PC-9 (cell line): ENCODE results near the gene NFE2L3. TPM values are rescaled to one million over a fixed set of nuclear protein-coding genes. Genes with fewer than 3 reads are reported as not detected.

Experiments
- BruUV-seq: library from RNA; stranded (reverse); fragments of 400-500 nt; replicated peaks from 2 replicates; lab custom pipeline; 2021; lab: Mats Ljungman, UMichigan
- CTCF ChIA-PET: fragments of 300-600 bp; sonication (Branson Sonifier 250); formaldehyde crosslinking; loops from one replicate; lab custom pipeline; 2022; ENCODE audit warnings: antibody characterized with exemption; lab: Charles Lee
- POLR2A ChIA-PET: fragments of 300-600 bp; sonication (Branson Sonifier 250); formaldehyde crosslinking; loops from one replicate; lab custom pipeline; 2022; ENCODE audit warnings: antibody characterized with exemption; ENCODE audit not compliant: unreplicated experiment; lab: Charles Lee
- DNase-seq, 2 experiments: peaks; one replicate each; pipeline versions ENCODE4 v3.0.0 to v3.0.0-alpha.2; 2015 to 2022; ENCODE audit warnings: mixed read lengths in 1 of 2
- H2AFZ ChIP-seq: fragments of 200-600 bp; sonication (generic); 2 replicates; pipeline ENCODE4 v1.8.1; 2017; ENCODE audit warnings: antibody characterized with exemption
- H3F3A ChIP-seq: fragments of 200-600 bp; sonication (generic); 2 replicates; pipeline ENCODE4 v1.8.1; 2017; ENCODE audit warnings: antibody characterized with exemption, mild to moderate bottlenecking, low read depth; ENCODE audit not compliant: insufficient read depth
- H3K27ac ChIP-seq: fragments of 200-600 bp; sonication (generic); 2 replicates; pipeline ENCODE4 v1.6.1; 2016; ENCODE audit warnings: mixed run types
- H3K27me3 ChIP-seq: fragments of 200-600 bp; sonication (generic); 2 replicates; pipeline ENCODE4 v1.6.1; 2016; ENCODE audit warnings: low read depth, mixed run types; ENCODE audit not compliant: insufficient read depth
- H3K36me3 ChIP-seq: fragments of 200-600 bp; sonication (generic); 2 replicates; pipeline ENCODE4 v1.6.1; 2016; ENCODE audit warnings: low read depth, mixed run types
- H3K4me1 ChIP-seq: fragments of 200-600 bp; sonication (generic); replicated peaks from 2 replicates; pipeline ENCODE4 v1.6.1; 2016; ENCODE audit warnings: mixed run types; ENCODE audit not compliant: insufficient read depth
- H3K4me2 ChIP-seq: fragments of 200-600 bp; sonication (generic); 2 replicates; pipeline ENCODE4 v1.6.1; 2017; ENCODE audit warnings: mixed run types
- H3K4me3 ChIP-seq: fragments of 200-600 bp; sonication (generic); 2 replicates; pipeline ENCODE4 v1.6.1; 2016; ENCODE audit warnings: mixed run types
- H3K79me2 ChIP-seq: fragments of 200-600 bp; sonication (generic); 2 replicates; pipeline ENCODE4 v1.6.1; 2017; ENCODE audit warnings: low read depth, mixed run types
- H3K9me2 ChIP-seq: fragments of 200-600 bp; sonication (generic); 2 replicates; pipeline ENCODE4 v1.8.1; 2017; ENCODE audit warnings: mild to moderate bottlenecking; ENCODE audit not compliant: insufficient read depth
- H3K9me3 ChIP-seq: fragments of 200-600 bp; sonication (generic); 2 replicates; pipeline ENCODE4 v1.8.1; 2016; ENCODE audit warnings: low read depth; ENCODE audit not compliant: insufficient read depth
- H4K20me1 ChIP-seq: fragments of 200-600 bp; sonication (generic); 2 replicates; pipeline ENCODE4 v1.8.1; 2017; ENCODE audit not compliant: insufficient read depth
- CTCF ChIP-seq: fragments of 200-600 bp; sonication (generic); conservative IDR thresholded peaks from 2 replicates; pipeline ENCODE4 v1.6.1; 2017; ENCODE audit warnings: mixed run types, antibody characterized with exemption, mild to moderate bottlenecking, moderate library complexity
- EZH2 ChIP-seq: fragments of 200-600 bp; sonication (generic); IDR thresholded peaks from 2 replicates; pipeline ENCODE4 v1.8.0; 2017; ENCODE audit warnings: antibody characterized with exemption, low read depth
- intact Hi-C: fragments of 100-400 bp; cut with micrococcal nuclease; formaldehyde crosslinking; loops from one replicate; pipeline ENCODE4 v1.10.0; 2022; ENCODE audit not compliant: unreplicated experiment
- total RNA-seq: library from RNA; stranded (reverse); gene quantifications from 2 replicates; pipeline ENCODE4 v1.2.3, GENCODE V29; 2021

Gene NFE2L3
- total RNA-seq, 1 experiment from 2014 or later, result 49.1 TPM

- BruUV-seq, result no TSS peak
- ChIA-PET POLR2A (interaction anchor here (0.5 to 2.0 kb wide), 4 partner anchors 19 to 501 kb away, joined by 3 to 33 read pairs (median 6); partner anchors contain the start of gene NFE2L3), CTCF (interaction anchor here (0.6 to 2.3 kb wide), 10 partner anchors 10 to 171 kb away, joined by 3 to 16 read pairs (median 4); no protein-coding TSS in a partner anchor)
- DNase-seq, result no peak
- Histone ChIP-seq H3K36me3 (peaks cover 69% of the 10 kb centered on the region), H3K4me2 (peak overlapping the region; percentile 84), H3K9me2 (no peaks in the 10 kb centered on the region), H2AFZ (no peak overlapping the region), H3K4me3 (peak overlapping the region; percentile 98), H3K27ac (peak overlapping the region; percentile 92), H4K20me1 (peaks cover 75% of the 10 kb centered on the region), H3K4me1 (peaks cover 29% of the 10 kb centered on the region), H3F3A (peaks cover 70% of the 10 kb centered on the region), H3K9me3 (no peaks in the 10 kb centered on the region), H3K79me2 (peaks cover 91% of the 10 kb centered on the region), H3K27me3 (no peaks in the 10 kb centered on the region)
- TF ChIP-seq EZH2 (no peak), CTCF (peak; percentile 98)
- intact Hi-C loops, result loop anchor here (1.0 to 10.0 kb wide), 3 partner anchors 107 to 469 kb away; no protein-coding TSS in a partner anchor
Observed at GRCh38 chr7:26198133-26198780, 46.3 kb downstream of the NFE2L3 start.

GRCh38 chr7:26198781-26199169 lies 46.8 kb downstream of the NFE2L3 start:
- no peak for DNase-seq
- Histone ChIP-seq H3K4me1 (peaks cover 31% of the 10 kb centered on the region), H3F3A (peaks cover 65% of the 10 kb centered on the region), H3K4me2 (peak overlapping the region; percentile 84), H3K27ac (peak overlapping the region; percentile 92), H4K20me1 (peaks cover 75% of the 10 kb centered on the region), H3K27me3 (no peaks in the 10 kb centered on the region), H3K79me2 (peaks cover 91% of the 10 kb centered on the region), H3K4me3 (peak overlapping the region; percentile 98), H3K9me2 (no peaks in the 10 kb centered on the region), H3K36me3 (peaks cover 69% of the 10 kb centered on the region), H2AFZ (no peak overlapping the region), H3K9me3 (no peaks in the 10 kb centered on the region)
- CTCF ChIA-PET, result interaction anchor here (0.6 to 2.3 kb wide), 6 partner anchors 11 to 170 kb away, joined by 3 to 16 read pairs (median 4); no protein-coding TSS in a partner anchor
- intact Hi-C loops, result loop anchor here (1.0 to 10.0 kb wide), 3 partner anchors 107 to 469 kb away; no protein-coding TSS in a partner anchor
- POLR2A ChIA-PET, result interaction anchor here (0.6 to 2.0 kb wide), 2 partner anchors 47 to 111 kb away, joined by 4 to 8 read pairs; partner anchors contain the start of gene NFE2L3
- TF ChIP-seq CTCF, result no peak
- TF ChIP-seq EZH2, result no peak
- BruUV-seq, result no TSS peak

GRCh38 chr7:26199301-26200037 lies 47.5 kb downstream of the NFE2L3 start:
- intact Hi-C loops, result loop anchor here (1.0 to 10.0 kb wide), 5 partner anchors 45 to 468 kb away; no protein-coding TSS in a partner anchor
- no peaks in the 10 kb centered on the region for H3K27me3 ChIP-seq
- peak overlapping the region; percentile 25; the same call in 1 of the 2 replicates for H2AFZ ChIP-seq
- H3K79me2 ChIP-seq, result peaks cover 91% of the 10 kb centered on the region
- H3K9me2 ChIP-seq, result no peaks in the 10 kb centered on the region
- H3K36me3 ChIP-seq, result peaks cover 68% of the 10 kb centered on the region
- no peaks in the 10 kb centered on the region for H3K9me3 ChIP-seq
- BruUV-seq, result no TSS peak
- ChIA-PET POLR2A (interaction anchor here (0.6 kb wide), 1 partner anchor 15 kb away, joined by 4 read pairs; no protein-coding TSS in a partner anchor), CTCF (interaction anchor here (0.6 to 2.3 kb wide), 4 partner anchors 11 to 337 kb away, joined by 3 to 16 read pairs (median 8); no protein-coding TSS in a partner anchor)
- no peak for TF ChIP-seq EZH2
- 0 out of 2 replicates have a peak, but pooled peaks have one; percentile 14 for TF ChIP-seq CTCF
- peaks cover 61% of the 10 kb centered on the region for H3F3A ChIP-seq
- H3K4me2 ChIP-seq, result peak overlapping the region; percentile 84
- peak overlapping the region; percentile 92 for H3K27ac ChIP-seq
- DNase-seq, result no peak
- H3K4me3 ChIP-seq, result peak overlapping the region; percentile 98
- H4K20me1 ChIP-seq, result peaks cover 75% of the 10 kb centered on the region
- peaks cover 37% of the 10 kb centered on the region for H3K4me1 ChIP-seq
